ENCODE data around the gene CCL27.
A peak's percentile ranks its signal among the peaks of the same experiment; 100 is the strongest.
"Not testable (repeated sequence)": the region's sequence is repeated elsewhere in the genome, so short reads cannot be mapped to it uniquely, and the experiment has no call there.

Gene CCL27

GRCh38 chr9:34651321-34651720 lies 11.1 kb downstream of the CCL27 start:
- no peak for DNase-seq (ENCODE audit: low read depth, low spot score)

GRCh38 chr9:34650816-34651215 lies 11.6 kb downstream of the CCL27 start:
- DNase-seq (ENCODE audit: low read depth, low spot score), result no peak

GRCh38 chr9:34648673-34649072 lies 13.8 kb downstream of the CCL27 start:
- DNase-seq (ENCODE audit: low read depth, low spot score), result no peak

- no peak for DNase-seq (ENCODE audit: low read depth, low spot score)
Measured at GRCh38 chr9:34647651-34648050, 14.8 kb downstream of the CCL27 start.

- no peak for DNase-seq (ENCODE audit: low read depth, low spot score)
Measured at GRCh38 chr9:34647084-34647403, 15.4 kb downstream of the CCL27 start.

GRCh38 chr9:34646211-34647083 lies 16.0 kb downstream of the CCL27 start, which contains the start of gene GALT:
TSS of gene GALT (plus strand) at chr9:34646675. CDS start at chr9:34646705, 30 bp downstream.
- DNase-seq (ENCODE audit: low read depth, low spot score), result no peak

GRCh38 chr9:34644766-34645314 lies 17.6 kb downstream of the CCL27 start:
- DNase-seq (ENCODE audit: low read depth, low spot score), result no peak

GRCh38 chr9:34642679-34643078 lies 19.8 kb downstream of the CCL27 start:
- no peak for DNase-seq (ENCODE audit: low read depth, low spot score)

- DNase-seq (ENCODE audit: low read depth, low spot score), result not testable (repeated sequence)
Measured at GRCh38 chr9:34639322-34639721, 23.1 kb downstream of the CCL27 start.

- DNase-seq (ENCODE audit: low read depth, low spot score), result no peak
Measured at GRCh38 chr9:34638138-34638445, 24.4 kb downstream of the CCL27 start.

- DNase-seq (ENCODE audit: low read depth, low spot score), result peak; percentile 82
Measured at GRCh38 chr9:34637356-34638137, 24.9 kb downstream of the CCL27 start, which contains the start of gene SIGMAR1. TSS of gene SIGMAR1 (minus strand) at chr9:34637787. CDS start at chr9:34637697, 90 bp downstream.

- DNase-seq (ENCODE audit: low read depth, low spot score), result no peak
Measured at GRCh38 chr9:34636791-34637355, 25.6 kb downstream of the CCL27 start.

GRCh38 chr9:34635556-34635955 lies 26.9 kb downstream of the CCL27 start:
- DNase-seq (ENCODE audit: low read depth, low spot score), result no peak

- no peak for DNase-seq (ENCODE audit: low read depth, low spot score)
Measured at GRCh38 chr9:34634551-34635248, 27.8 kb downstream of the CCL27 start.

- no peak for DNase-seq (ENCODE audit: low read depth, low spot score)
Measured at GRCh38 chr9:34633851-34634550, 28.5 kb downstream of the CCL27 start.

- no peak for DNase-seq (ENCODE audit: low read depth, low spot score)
Measured at GRCh38 chr9:34633166-34633565, 29.3 kb downstream of the CCL27 start.

GRCh38 chr9:34630402-34631154 lies 31.9 kb downstream of the CCL27 start:
- DNase-seq (ENCODE audit: low read depth, low spot score), result no peak

GRCh38 chr9:34629491-34629808 lies 33.0 kb downstream of the CCL27 start:
- no peak for DNase-seq (ENCODE audit: low read depth, low spot score)

- DNase-seq (ENCODE audit: low read depth, low spot score), result no peak
Measured at GRCh38 chr9:34628656-34629490, 33.6 kb downstream of the CCL27 start, which contains the start of gene ARID3C. TSS of gene ARID3C (minus strand) at chr9:34629066. CDS start at chr9:34628014, 1,052 bp downstream.

Data from iPS DF 19.7 (cell line).